Upper lobe of left lung (tissue), 6 donors: ENCODE measurements around the gene SLC29A1. TPM values are rescaled to one million over a fixed set of nuclear protein-coding genes. Genes with fewer than 3 reads are reported as not detected.

Experiments used
- ATAC-seq, 2 donors: fragments of 200-7000 bp; cut with Tn5 transposase; one replicate each; pipeline ENCODE4 v1.9.1; 2022; ENCODE audit warnings: mild to moderate bottlenecking in 2 of 2, moderate library complexity in 2 of 2; ENCODE audit not compliant: low FRiP score in 2 of 2
- DNase-seq, 2 donors: peaks; one replicate each; pipeline ENCODE4 v3.0.0-alpha.2; 2019 to 2020
- H3K27ac ChIP-seq, 4 donors: fragments of 200-600 bp; sonication (generic); one replicate each; pipeline ENCODE4 v1.5.1; 2016 to 2019
- H3K27me3 ChIP-seq, 4 donors: fragments of 200-600 bp; sonication (generic); one replicate each; pipeline ENCODE4 v1.5.1; 2017 to 2019
- H3K36me3 ChIP-seq, 4 donors: fragments of 200-600 bp; sonication (generic); one replicate each; pipeline ENCODE4 v1.5.1; 2016 to 2019
- H3K4me1 ChIP-seq, 4 donors: fragments of 200-600 bp; sonication (generic); one replicate each; pipeline ENCODE4 v1.5.1; 2018 to 2019
- H3K4me3 ChIP-seq, 4 donors: fragments of 200-600 bp; sonication (generic); one replicate each; pipeline ENCODE4 v1.5.1; 2017 to 2019; ENCODE audit warnings: mild to moderate bottlenecking in 2 of 4, moderate library complexity in 1 of 4
- H3K9me3 ChIP-seq, 4 donors: fragments of 200-600 bp; sonication (generic); one replicate each; pipeline ENCODE4 v1.5.1; 2018 to 2019
- CTCF ChIP-seq, 6 experiments: fragments of 450-650 bp in 4 of 6; fragments of 200-600 bp in 2 of 6; sonication (generic) in 2 of 6; IDR thresholded peaks; one replicate each; pipeline ENCODE4 v1.5.1; 2016 to 2019; ENCODE audit warnings: antibody characterized with exemption in 6 of 6
- EP300 ChIP-seq, 4 donors: sonication (generic); formaldehyde crosslinking; IDR thresholded peaks; one replicate each; pipeline ENCODE4 v1.5.1; 2017; ENCODE audit warnings: antibody characterized with exemption in 4 of 4, control low read depth in 2 of 4
- POLR2A ChIP-seq, 4 donors: fragments of 450-650 bp; IDR thresholded peaks; one replicate each; pipeline ENCODE4 v1.5.1; 2016 to 2017; ENCODE audit warnings: antibody characterized with exemption in 4 of 4, mild to moderate bottlenecking in 2 of 4
- POLR2AphosphoS5 ChIP-seq, 2 donors: sonication (generic); formaldehyde crosslinking; IDR thresholded peaks; one replicate each; pipeline ENCODE4 v1.5.1; 2017; ENCODE audit warnings: antibody characterized with exemption in 2 of 2
- WGBS, 2 donors: methylation state at CpG; one replicate each; pipeline ENCODE4 v1.1.5; 2017 to 2018; 5-methylcytosine and 5-hydroxymethylcytosine counted together
- total RNA-seq, 6 donors: library from RNA; depleted of rRNA in 4 of 6; stranded (reverse); fragments of >200 nt in 4 of 6; gene quantifications; one replicate each; pipeline versions ENCODE4 v1.1.0 to v1.2.1, GENCODE V29; 2016 to 2021
- donor health status: DM: no; HTN: no; CAD: no; lungs with moderate emphysema.
- donor health status: DM: no; HTN: yes; CAD: no; lungs with severe emphysema.

Gene SLC29A1
- total RNA-seq, 6 donors from 2014 or later: 38.3 to 93.2 (median 45.8) TPM

DNA sequence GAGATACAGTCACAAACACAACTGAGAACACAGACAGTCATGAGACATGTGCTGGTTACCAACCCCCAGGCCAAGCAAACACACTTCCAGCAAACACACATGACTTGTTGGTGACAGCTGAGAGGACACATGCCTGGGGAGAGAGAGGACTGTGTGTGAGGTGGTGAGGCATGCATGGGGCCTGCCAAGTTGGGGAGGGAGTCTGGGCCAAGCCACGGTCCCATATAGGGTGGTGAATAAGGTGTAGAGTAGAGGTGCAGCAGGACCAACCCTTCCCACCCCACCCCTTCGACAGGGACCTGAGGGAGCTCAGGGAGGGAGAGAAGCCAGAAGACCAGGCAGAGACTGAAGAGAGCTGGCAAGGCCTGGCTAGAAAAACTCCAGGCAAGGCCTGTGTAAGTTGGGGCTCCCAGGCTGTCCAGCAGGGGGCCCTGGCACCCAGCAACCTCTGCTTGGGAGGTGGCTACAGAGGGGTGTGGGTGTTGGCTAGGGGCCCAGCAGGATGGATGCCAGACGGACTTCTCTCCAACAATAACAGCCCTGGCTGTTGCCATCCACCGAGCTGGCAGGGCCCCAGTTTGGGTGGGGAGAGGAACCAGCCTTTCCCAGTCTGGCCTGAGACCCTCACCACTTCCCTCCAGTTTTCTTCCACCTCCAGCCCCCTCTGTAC, 2.0 kb upstream of the SLC29A1 start:
- Histone ChIP-seq H3K4me1 (peaks cover 59 to 93% (median 83%) of the 10 kb centered on the region in 4 donors), H3K4me3 (peak overlapping the region in 2 of 4 donors; percentile 0 to 87), H3K27me3 (no peaks in the 10 kb centered on the region), H3K9me3 (no peaks in the 10 kb centered on the region), H3K36me3 (no peaks in the 10 kb centered on the region), H3K27ac (peak overlapping the region; percentile 71 to 91 (median 87))
- ATAC-seq (peak; percentile 64 to 87), DNase-seq (peak; percentile 84 to 93)
- TF ChIP-seq POLR2AphosphoS5 (IDR thresholded peaks at IDR 0.05) (peak; percentile 75 to 89), EP300 (IDR thresholded peaks at IDR 0.05) (peak in 1 of 4 donors; percentile 93), POLR2A (IDR thresholded peaks at IDR 0.05) (peak in 1 of 4 donors; percentile 65), CTCF (IDR thresholded peaks at IDR 0.05) (peak; percentile 84 to 91 (median 88))
- 10 to 19% methylated on average over 2 to 4 of the region's 4 CpGs for WGBS, 2 donors

GRCh38 chr6:44221961-44222335, 1.4 kb upstream of the SLC29A1 start:
- Histone ChIP-seq H3K27ac (peak overlapping the region; percentile 71 to 91 (median 87)), H3K4me3 (peak overlapping the region in 2 of 4 donors; percentile 0 to 87), H3K27me3 (no peaks in the 10 kb centered on the region), H3K4me1 (peaks cover 59 to 93% (median 84%) of the 10 kb centered on the region in 4 donors), H3K36me3 (no peaks in the 10 kb centered on the region), H3K9me3 (no peaks in the 10 kb centered on the region)
- no peak for ATAC-seq
- no peak for TF ChIP-seq CTCF (IDR thresholded peaks at IDR 0.05)
- TF ChIP-seq POLR2A (IDR thresholded peaks at IDR 0.05): no peak
- TF ChIP-seq EP300 (IDR thresholded peaks at IDR 0.05): no peak
- DNase-seq: no peak
- 55 to 63% methylated on average over 2 of the region's 2 CpGs for WGBS, 2 donors

GRCh38 chr6:44222486-44223318, 693 bp upstream of the SLC29A1 start:
- 32 to 35% methylated on average over 26 of the region's 26 CpGs for WGBS, 2 donors
- peak overlapping the region; percentile 38 to 87 (median 62) for H3K4me3 ChIP-seq
- ATAC-seq (no peak), DNase-seq (no peak)
- H3K4me1 ChIP-seq: peaks cover 55 to 87% (median 80%) of the 10 kb centered on the region in 4 donors
- no peaks in the 10 kb centered on the region for H3K36me3 ChIP-seq
- no peaks in the 10 kb centered on the region for H3K27me3 ChIP-seq
- peak overlapping the region; percentile 71 to 91 (median 87) for H3K27ac ChIP-seq
- TF ChIP-seq POLR2A (IDR thresholded peaks at IDR 0.05) (no peak), POLR2AphosphoS5 (IDR thresholded peaks at IDR 0.05) (no peak), CTCF (IDR thresholded peaks at IDR 0.05) (no peak), EP300 (IDR thresholded peaks at IDR 0.05) (no peak)
- H3K9me3 ChIP-seq: no peaks in the 10 kb centered on the region

DNA sequence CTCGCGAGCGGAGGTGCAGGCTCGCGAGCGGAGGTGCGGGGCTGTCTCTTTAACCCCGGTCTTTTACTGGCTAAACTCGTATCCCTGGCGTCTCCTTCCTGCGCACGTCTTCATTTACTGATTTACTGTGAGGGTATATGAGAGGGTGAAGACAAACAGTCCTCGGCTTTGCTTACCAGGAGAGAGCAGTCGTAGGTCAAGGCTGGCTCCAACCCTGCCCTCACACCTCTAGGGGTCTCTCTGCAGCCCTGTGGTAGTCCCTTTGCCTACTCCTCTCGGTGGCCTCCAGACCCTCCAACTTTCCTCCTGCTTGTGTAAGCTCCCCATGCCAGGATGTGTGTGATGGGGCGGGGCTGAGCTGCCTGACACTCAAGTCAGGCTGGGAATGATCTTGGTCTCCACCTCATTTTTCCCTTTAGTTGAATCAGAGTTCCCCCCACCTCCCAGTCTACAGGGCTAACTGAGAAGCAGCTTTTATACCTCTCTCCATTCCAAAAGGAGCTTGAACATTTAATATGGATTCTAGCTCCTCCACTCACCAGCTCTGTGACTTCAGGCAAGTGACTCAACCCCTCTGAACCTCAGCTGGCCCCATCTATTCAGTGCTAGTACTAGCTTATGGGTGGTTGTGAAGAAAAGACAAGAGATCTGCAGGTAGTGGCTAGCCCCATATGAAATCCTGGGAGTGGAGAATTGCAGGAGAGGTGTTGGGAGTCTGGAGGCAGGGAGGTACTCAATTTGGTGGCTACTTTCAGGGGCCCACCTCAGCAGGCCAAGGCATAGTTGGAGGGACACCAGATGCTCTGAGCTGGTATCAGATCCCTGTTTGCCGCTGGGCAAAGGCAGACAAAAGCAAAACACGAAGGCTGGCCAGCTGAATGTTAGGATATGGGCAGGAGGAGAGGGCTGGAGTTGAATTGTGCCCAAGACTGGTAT, 902 bp downstream of the SLC29A1 start:
- WGBS, 2 donors: 13 to 58% methylated on average over 3 to 16 of the region's 18 CpGs
- no peak for ATAC-seq
- no peak for DNase-seq
- Histone ChIP-seq H3K36me3 (peaks cover 0 to 1% (median 0%) of the 10 kb centered on the region in 4 donors), H3K4me1 (peaks cover 45 to 71% (median 65%) of the 10 kb centered on the region in 4 donors), H3K4me3 (peak overlapping the region; percentile 54 to 87 (median 74)), H3K27ac (peak overlapping the region in 1 of 4 donors; percentile 86), H3K9me3 (no peaks in the 10 kb centered on the region), H3K27me3 (no peaks in the 10 kb centered on the region)
- no peak for TF ChIP-seq POLR2A (IDR thresholded peaks at IDR 0.05)
- TF ChIP-seq CTCF (IDR thresholded peaks at IDR 0.05): no peak
- no peak for TF ChIP-seq EP300 (IDR thresholded peaks at IDR 0.05)
- TF ChIP-seq POLR2AphosphoS5 (IDR thresholded peaks at IDR 0.05): no peak
